ENCODE results near the gene HEYL.

The HEYL gene

GRCh38 chr1:39593386-39593785 is 46.1 kb downstream of the HEYL start:
- no peak for DNase-seq

- DNase-seq = no peak
These were observed 47.4 kb downstream of the HEYL start for GRCh38 chr1:39592069-39592468.

- DNase-seq = no peak
These were observed 48.9 kb downstream of the HEYL start for GRCh38 chr1:39590546-39590945.

- no peak for DNase-seq
These were observed 53.5 kb downstream of the HEYL start for GRCh38 chr1:39585933-39586332.

- DNase-seq = peak; percentile 45
These were observed 63.3 kb downstream of the HEYL start for GRCh38 chr1:39576016-39576657.

DNA sequence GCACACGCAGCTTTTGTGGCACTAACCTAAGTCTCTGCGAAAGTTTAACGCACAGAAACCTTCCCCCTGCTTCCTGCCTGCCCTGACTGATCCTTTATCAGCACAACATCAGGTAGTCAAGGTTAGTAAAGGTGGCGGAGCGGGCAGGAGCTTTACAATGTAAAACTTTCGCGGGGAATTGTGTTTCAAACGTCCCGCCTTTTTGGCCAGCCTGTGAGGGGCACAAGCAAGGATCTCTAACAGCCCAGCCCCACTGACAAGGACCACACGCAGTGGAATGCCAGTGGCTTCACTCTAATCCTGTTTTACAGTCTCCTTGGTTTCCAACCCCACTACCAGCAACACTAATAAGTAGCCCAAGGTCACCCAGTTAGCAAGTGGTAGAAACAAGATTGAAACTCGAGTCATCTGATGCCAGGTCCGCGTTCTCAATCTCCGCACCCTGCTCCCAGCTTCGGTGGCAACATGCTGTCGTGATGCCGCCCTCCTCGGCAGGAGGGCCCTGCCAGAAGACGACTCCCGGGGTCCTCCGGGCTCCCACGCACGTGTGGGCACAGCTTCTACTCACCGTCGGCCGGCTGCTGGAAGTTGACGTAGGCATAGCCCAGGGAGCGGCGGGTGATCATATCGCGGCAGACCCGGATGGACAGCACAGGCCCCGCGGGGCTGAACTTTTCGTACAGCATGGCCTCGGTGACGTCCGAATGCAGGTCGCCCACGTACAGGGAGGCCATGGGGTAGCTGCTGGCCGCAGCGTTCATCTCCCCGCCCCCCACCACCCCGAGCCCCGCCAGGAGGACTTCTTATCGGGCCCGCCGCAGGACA is 64.0 kb downstream of the HEYL start:
- peak; percentile 48 for DNase-seq

DNA sequence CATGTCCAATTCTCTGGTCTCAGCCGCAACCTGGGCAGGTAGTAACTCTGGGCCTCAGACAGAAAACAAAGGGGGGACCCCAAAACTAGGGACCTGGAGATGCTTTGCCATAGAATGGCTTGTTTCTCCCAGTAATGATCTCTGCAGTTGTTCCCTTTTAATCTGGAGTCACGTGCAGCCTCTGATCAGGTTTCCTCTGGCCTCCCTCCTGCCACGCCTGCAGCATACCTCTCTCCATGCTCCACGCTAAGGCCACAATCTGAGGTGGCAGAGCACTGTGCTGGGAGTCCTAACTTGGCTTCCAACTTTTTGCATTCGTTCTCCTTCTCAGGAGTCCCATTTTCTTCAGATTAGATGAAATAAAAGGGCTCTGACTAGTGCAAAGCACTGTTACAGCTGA is 64.8 kb downstream of the HEYL start:
- no peak for DNase-seq
